GM18867 (cell line): ENCODE measurements around the gene PPP1R13B.

Experiments
- ATAC-seq: cut with Tn5 transposase; IDR thresholded peaks from one replicate; pipeline ENCODE4 v1.9.1; 2021; ENCODE audit warnings: mild to moderate bottlenecking, moderate library complexity; ENCODE audit not compliant: unreplicated experiment

The PPP1R13B gene

GRCh38 chr14:103745424-103745823 lies 102.0 kb downstream of the PPP1R13B start:
- ATAC-seq, result no peak

GRCh38 chr14:103744621-103745395 lies 102.6 kb downstream of the PPP1R13B start:
- no peak for ATAC-seq

DNA sequence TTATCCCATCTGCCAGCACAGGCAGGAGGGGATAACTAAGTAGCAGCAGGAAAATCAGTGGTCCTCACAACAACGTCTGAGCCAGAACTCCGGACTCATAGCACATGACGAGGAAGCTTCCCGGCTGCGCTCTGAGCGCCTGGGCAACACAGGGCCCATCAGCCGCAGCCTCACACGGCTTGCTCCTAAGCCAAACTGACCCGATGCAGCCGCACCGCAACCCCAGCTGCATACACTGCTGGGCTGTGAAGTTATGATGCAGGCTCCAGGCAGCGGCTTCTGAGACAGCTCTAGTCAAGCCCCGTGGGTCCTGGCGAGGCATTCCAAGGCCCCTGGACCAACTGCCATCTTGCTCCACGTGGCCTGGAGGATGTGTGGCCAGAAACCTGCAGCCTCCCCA lies 103.7 kb downstream of the PPP1R13B start:
- no peak for ATAC-seq

GRCh38 chr14:103742499-103743255 lies 104.7 kb downstream of the PPP1R13B start:
- ATAC-seq, result no peak

DNA sequence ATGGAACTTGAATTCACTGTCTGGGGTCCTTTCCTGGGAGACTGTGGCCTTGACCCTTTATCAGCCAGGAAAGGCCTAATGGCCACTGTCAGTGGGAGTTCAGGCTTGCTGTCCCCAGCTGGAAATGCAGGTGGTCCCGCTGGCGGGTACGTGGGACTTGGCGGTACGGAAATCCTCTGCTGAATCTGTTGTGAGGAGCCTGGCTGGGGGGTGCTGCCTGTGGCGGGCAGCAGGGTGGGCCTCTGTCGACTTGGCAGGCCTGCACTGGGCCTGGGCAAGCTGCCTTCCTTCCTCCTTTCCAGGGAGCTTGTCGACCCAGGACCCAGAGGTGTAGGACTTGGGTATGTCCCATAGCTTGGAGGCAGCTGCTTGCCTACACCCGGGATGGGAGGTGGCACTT lies 105.5 kb downstream of the PPP1R13B start:
- ATAC-seq, result no peak

DNA sequence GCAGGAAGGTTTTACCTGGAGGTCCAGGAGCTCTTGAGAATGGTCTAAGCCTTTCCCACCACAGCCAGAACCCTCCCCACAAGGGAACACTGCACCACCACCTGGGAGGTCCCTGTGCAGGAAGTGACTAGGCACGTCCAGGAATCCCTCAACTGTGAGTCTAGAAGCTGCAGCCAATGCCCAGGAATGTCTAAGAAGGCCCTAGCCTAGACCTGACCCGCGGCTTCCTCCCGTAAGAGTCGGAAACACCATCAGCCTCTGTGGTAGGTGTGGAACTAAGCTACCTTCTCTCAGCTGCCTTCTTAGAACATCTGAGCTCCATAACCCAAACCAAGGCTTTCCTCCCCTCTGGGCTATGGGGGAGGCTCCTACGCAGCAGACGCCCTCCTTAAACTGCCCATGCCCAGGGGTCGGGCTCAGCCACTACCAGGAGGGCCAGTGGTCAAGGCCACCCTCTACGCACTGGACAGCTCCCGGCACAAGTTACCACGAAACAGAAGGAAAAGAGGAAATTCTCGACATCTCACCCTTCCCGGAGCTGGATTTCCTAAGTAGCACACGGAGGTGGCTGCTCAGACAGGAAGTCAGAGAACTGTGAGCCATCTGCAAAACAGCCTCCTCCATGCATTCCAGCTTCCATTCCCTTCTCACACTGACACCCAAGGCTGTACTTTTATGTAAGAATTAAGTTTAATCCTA lies 106.2 kb downstream of the PPP1R13B start:
- no peak for ATAC-seq

DNA sequence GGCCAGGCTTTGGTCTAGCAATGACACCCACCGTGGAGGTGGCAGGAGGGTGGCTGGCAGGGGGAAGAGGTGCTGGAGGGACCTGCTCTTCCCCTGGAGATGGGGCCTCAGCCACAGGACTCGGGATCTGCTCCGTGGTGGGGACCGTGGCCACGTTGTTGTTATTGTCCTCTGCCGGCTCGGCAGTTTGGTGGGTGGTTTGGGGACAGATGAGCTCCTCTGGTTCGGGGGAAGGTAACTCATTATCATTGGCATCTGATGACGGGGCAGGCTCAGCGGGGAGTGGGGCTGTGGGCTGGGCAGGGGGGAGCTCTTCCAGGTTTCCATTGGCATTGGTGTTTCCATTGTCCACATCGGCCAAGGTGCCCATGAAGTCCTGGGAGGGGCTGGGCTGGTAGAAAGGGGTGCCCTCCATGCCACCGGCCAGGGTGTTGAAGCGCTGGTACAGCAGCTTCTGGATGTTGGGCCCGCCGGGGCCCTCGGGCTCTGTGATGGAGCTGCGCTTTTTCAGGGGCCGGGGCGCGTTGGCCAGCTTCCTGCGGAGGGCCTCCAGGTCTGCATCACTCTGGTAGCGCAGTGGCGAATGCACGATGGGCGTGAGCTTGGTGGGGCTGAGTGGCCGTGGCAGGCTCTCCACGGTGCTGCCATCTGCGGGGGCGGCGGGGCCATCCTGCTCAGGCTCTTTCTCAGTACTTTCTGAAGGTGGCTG lies 107.4 kb downstream of the PPP1R13B start:
- ATAC-seq, result no peak

DNA sequence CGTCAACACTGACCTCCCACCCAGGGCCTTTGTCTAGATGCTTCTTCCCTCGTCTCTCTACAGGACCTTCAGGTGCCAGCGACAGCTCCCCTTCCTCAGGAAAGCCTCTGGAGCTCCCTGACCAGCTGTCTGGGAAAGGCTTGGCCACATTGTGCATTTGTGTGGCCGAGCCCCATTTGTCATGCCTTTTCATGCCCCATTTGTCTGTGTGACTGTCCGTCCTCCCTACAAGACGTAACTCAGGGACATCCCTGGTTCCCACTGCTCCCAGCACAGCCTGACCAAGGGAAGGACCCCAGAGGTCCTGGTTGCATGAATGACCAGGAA lies 107.9 kb downstream of the PPP1R13B start:
- ATAC-seq, result no peak

GRCh38 chr14:103738701-103739451 lies 108.5 kb downstream of the PPP1R13B start:
- no peak for ATAC-seq

DNA sequence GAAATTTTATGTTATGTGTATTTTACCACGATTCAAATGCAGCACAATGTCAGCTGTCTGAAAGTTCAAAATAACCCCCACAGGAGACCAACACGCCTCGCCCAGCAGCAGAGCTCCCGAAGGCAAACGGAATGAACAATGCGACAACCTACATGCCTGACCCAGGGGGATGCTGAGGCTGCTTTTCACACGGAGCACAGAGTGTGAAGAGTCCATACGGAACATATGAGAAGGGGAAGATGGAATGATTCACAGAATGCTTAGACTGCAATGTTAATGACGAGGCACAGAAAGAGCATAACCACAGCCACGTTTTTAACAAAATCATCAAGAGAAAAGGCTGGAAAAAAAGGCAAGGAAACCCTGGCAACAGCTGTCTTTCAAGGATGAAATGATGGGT lies 109.2 kb downstream of the PPP1R13B start:
- no peak for ATAC-seq

DNA sequence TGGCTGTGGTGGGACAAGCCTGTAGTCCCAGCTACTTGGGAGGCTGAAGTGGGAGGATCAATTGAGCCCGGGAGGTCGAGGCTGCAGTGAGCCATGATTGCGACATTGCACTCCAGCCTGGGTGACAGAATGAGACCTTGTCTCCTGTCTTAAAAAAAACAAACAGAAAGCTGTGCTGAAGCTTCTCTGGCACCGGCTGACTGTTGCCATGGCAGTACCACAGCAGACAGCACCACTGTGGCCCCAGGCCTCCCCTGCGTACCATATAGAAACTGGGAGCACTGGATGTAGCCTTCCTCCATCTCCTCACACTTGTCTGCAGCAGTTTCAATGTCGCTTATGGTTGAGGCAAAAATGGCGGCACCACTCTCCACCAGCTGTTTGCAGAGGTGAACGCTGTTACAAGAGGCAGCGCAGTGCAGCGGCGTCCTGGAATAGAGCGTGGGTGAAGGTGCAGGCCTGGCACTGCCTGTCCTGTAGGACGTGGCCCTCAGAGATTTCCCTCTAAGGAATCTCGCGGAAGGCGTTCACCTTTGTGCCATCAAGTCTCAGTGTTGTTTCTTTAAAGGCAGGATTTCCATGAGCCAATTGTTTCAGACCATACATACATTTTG lies 109.8 kb downstream of the PPP1R13B start:
- ATAC-seq, result no peak

DNA sequence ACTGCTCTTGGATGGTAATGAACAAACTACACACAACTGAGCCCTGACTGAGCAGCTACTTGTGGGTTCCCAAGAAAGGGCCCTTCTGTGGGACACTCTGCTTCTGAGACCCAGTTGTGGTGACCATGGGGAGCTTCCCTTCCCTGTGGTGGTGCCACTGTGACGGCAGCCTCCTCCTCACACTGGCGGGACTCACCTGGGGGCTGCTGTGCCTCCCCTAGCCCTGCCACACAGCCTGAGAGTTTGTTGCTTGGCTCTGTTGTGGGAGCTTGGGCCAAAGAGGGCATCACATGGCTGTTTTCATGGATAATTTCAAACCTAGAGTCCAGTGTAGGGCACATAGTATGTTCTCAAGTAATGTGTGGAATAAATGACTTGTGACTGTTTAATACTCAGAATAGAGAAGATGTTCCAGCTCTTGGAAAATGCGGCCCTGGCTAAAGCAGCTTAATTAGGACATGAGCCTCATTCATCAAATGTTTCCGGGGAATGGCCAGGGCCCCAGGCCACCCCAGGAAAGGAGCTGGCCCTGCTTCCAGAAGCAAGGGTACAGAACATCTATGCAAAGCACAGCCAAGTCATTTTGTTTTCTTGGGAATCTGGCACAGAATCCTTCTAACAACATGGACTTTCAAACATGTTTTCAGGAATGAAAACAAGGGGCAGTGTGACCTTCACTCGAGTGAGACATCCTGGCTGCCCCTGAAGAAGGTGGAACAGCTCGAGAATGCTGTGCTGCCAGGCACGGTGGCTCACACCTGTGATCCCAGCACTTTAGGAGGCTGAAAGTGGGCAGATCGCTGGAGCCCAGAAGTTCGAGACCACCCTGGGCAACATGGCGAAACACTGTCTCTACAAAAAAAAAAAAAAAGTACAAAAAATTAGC lies 110.6 kb downstream of the PPP1R13B start:
- no peak for ATAC-seq

DNA sequence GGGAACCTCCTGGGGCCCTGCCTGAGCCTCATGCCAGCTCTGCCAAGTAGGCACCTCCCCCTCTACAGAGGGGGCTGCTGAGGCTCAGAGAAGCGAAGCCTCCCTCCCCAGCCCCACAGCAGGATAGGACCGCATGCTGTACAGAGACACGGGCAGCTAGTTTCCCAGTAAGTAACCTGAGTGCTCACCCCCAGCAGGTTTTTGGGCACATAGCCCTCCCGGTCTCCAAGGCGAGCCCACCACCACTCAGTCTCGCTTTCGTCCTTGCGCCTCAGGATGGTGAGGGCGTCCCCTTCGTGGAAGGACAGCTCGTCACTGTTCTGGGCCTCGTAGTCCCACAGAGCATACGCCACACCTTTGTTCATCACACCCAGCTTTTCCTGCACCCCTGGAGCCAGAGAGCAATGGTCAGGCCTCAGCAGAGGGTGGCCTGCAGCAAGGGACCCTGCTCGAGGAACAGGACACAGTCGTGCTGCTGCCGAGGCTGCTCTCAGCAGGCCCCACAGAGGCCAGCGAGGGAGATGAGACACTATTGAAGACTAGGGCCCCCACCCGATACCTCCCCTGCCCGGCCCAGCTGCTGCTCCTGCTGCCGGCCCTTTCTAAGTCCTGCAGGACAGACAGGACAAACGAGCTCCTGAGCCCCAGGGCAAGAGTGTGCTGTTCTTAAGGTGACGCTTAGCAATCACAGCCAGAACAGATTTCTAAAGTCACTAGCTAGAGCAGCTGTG lies 111.4 kb downstream of the PPP1R13B start:
- no peak for ATAC-seq

DNA sequence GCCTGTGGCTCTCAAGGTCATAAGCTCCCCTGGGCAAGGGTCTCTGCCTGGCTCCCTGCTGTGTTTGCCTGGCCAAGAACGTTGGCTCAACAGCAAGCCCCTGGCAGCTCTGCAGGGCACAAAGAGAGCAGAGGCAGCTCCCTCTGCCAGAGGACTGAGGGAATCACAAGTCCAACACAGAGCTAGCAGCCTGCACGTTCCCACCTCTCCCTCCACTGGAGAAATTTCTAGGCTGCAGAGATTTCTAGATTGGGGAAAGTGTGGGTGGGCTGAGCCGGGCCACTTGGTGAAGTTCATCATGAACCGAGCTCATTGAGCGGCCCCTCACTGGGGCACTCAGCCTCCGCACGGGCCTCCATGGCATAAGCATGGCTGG lies 111.9 kb downstream of the PPP1R13B start:
- no peak for ATAC-seq

GRCh38 chr14:103735022-103735421 lies 112.4 kb downstream of the PPP1R13B start:
- no peak for ATAC-seq

- ATAC-seq, result no peak
These were observed 113.1 kb downstream of the PPP1R13B start for GRCh38 chr14:103734081-103734888.

DNA sequence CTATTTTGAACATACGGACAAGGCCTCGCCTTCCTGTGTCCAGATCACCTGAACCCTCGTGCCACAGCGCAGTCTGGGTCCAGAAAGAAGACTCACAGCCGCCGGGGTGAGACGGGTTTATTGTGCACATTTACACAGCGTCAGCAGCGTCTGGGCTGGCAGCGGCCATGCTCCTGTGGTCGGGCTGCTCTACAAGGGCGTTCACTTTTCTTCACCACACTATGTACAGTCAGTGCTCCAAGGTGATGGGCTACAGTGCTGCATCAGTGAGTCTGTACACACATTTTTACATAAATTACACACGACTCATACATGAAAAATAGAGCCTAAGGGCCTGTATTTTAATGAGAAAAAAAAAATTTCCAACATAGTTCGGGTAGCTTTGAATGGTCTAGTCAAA lies 113.7 kb downstream of the PPP1R13B start:
- ATAC-seq, result no peak
